HepG2 (cell line): Measurements from ENCODE around the gene PRKAR2B. TPM values are rescaled to one million over a fixed set of nuclear protein-coding genes. Genes with fewer than 3 reads are reported as not detected.

ENCODE experiments used
- ARID3A ChIP-seq: IDR thresholded peaks from 2 replicates; pipeline ENCODE4 v1.6.1; 2012; ENCODE audit warnings: low read depth, low read length, improper control_type of control experiment
- CREB1 ChIP-seq, 2 experiments: fragments of 450-650 bp in 1 of 2; IDR thresholded peaks; 2 replicates each; pipeline ENCODE4 v1.6.1; 2016 to 2017; ENCODE audit warnings: control low read depth in 1 of 2, mild to moderate bottlenecking in 1 of 2, missing compliant biosample characterization in 1 of 2, missing genetic modification characterization in 1 of 2
- CREB3 ChIP-seq: sonication (generic); formaldehyde crosslinking; IDR thresholded peaks from 2 replicates; pipeline ENCODE4 v1.5.0; 2020; ENCODE audit warnings: missing genetic modification reagents
- DDIT3 ChIP-seq: sonication (generic); formaldehyde crosslinking; IDR thresholded peaks from 2 replicates; pipeline ENCODE4 v1.4.0; 2020; ENCODE audit warnings: mild to moderate bottlenecking, missing genetic modification reagents
- ESRRA ChIP-seq: sonication (generic); formaldehyde crosslinking; IDR thresholded peaks from 2 replicates; pipeline ENCODE4 v1.5.1; 2020; ENCODE audit warnings: mild to moderate bottlenecking, low read depth, missing genetic modification reagents
- GTF2F1 ChIP-seq: fragments of 150-350 bp; IDR thresholded peaks from 2 replicates; pipeline ENCODE4 v1.6.1; 2014; ENCODE audit warnings: low read length
- KAT2B ChIP-seq: fragments of 150-350 bp; IDR thresholded peaks from 2 replicates; pipeline ENCODE4 v1.6.1; 2014; ENCODE audit warnings: low read depth, low read length, borderline replicate concordance
- KLF11 ChIP-seq: IDR thresholded peaks from 2 replicates; pipeline ENCODE4 v1.6.1; 2016; ENCODE audit warnings: missing compliant biosample characterization
- MAFK ChIP-seq, 2 experiments: IDR thresholded peaks in 1 of 2; conservative IDR thresholded peaks in 1 of 2; 2 replicates each; pipeline ENCODE4 v1.6.1; 2011; ENCODE audit warnings: improper control_type of control experiment in 2 of 2, low read length in 2 of 2
- MATR3 ChIP-seq: sonication (generic); formaldehyde crosslinking; IDR thresholded peaks from 2 replicates; pipeline ENCODE4 v1.4.0; 2020; ENCODE audit warnings: missing genetic modification reagents
- NCOA1 ChIP-seq: sonication (generic); formaldehyde crosslinking; IDR thresholded peaks from 2 replicates; pipeline ENCODE4 v1.9.0; 2021; ENCODE audit warnings: missing genetic modification reagents
- NPAS2 ChIP-seq: sonication (generic); formaldehyde crosslinking; IDR thresholded peaks from 2 replicates; pipeline ENCODE4 v1.8.0; 2022; ENCODE audit warnings: mild to moderate bottlenecking, missing genetic modification reagents, borderline replicate concordance
- PHB2 ChIP-seq: fragments of 450-650 bp; IDR thresholded peaks from 2 replicates; pipeline ENCODE4 v1.6.1; 2018; ENCODE audit not compliant: partially characterized antibody
- RBAK ChIP-seq: sonication (generic); formaldehyde crosslinking; IDR thresholded peaks from 2 replicates; pipeline ENCODE4 v1.5.1; 2020; ENCODE audit warnings: mild to moderate bottlenecking, missing genetic modification reagents
- RBM39 ChIP-seq: fragments of 200-400 bp; formaldehyde crosslinking; IDR thresholded peaks from one replicate; pipeline ENCODE4 v1.6.1; 2018; ENCODE audit warnings: antibody characterized with exemption, mild to moderate bottlenecking, low read depth, low read length; ENCODE audit not compliant: poor library complexity, severe bottlenecking
- SRF ChIP-seq: IDR thresholded peaks from 2 replicates; pipeline ENCODE4 v1.6.1; 2011; ENCODE audit warnings: mild to moderate bottlenecking, low read depth, low read length, moderate library complexity
- TARDBP ChIP-seq: sonication (generic); formaldehyde crosslinking; IDR thresholded peaks from 2 replicates; pipeline ENCODE4 v1.8.0; 2022; ENCODE audit warnings: mild to moderate bottlenecking, missing genetic modification reagents
- TFAP4 ChIP-seq: sonication (generic); IDR thresholded peaks from 2 replicates; pipeline ENCODE4 v1.6.1; 2016; ENCODE audit warnings: low read depth, borderline replicate concordance
- WIZ ChIP-seq: sonication (generic); formaldehyde crosslinking; IDR thresholded peaks from 2 replicates; pipeline ENCODE4 v1.5.1; 2020; ENCODE audit warnings: mild to moderate bottlenecking, missing genetic modification reagents
- ZBTB38 ChIP-seq: sonication (generic); formaldehyde crosslinking; IDR thresholded peaks from 2 replicates; pipeline ENCODE4 v1.5.1; 2020; ENCODE audit warnings: mild to moderate bottlenecking, missing genetic modification reagents
- ZMYM3 ChIP-seq: sonication (generic); formaldehyde crosslinking; IDR thresholded peaks from 2 replicates; pipeline ENCODE4 v1.5.1; 2020; ENCODE audit warnings: mild to moderate bottlenecking, missing genetic modification reagents
- ZNF17 ChIP-seq: sonication (generic); formaldehyde crosslinking; IDR thresholded peaks from 2 replicates; pipeline ENCODE4 v1.5.0; 2020; ENCODE audit warnings: mild to moderate bottlenecking, missing genetic modification reagents
- ZNF263 ChIP-seq: sonication (generic); formaldehyde crosslinking; IDR thresholded peaks from 2 replicates; pipeline ENCODE4 v1.4.0; 2020; ENCODE audit warnings: missing genetic modification reagents
- ZNF326 ChIP-seq: sonication (generic); formaldehyde crosslinking; IDR thresholded peaks from 2 replicates; pipeline ENCODE4 v1.4.0; 2020; ENCODE audit warnings: missing genetic modification reagents, borderline replicate concordance
- ZNF747 ChIP-seq: sonication (generic); formaldehyde crosslinking; IDR thresholded peaks from 2 replicates; pipeline ENCODE4 v1.8.1; 2023; ENCODE audit warnings: missing genetic modification reagents, mild to moderate bottlenecking, borderline replicate concordance
- ZNF766 ChIP-seq: sonication (generic); formaldehyde crosslinking; IDR thresholded peaks from 2 replicates; pipeline ENCODE4 v1.5.0; 2020; ENCODE audit warnings: missing genetic modification reagents, borderline replicate concordance
- ZNF841 ChIP-seq: sonication (generic); formaldehyde crosslinking; IDR thresholded peaks from 2 replicates; pipeline ENCODE4 v1.8.1; 2023; ENCODE audit warnings: missing genetic modification reagents, borderline replicate concordance
- polyA plus RNA-seq, 8 experiments: library from polyadenylated mRNA; depleted of rRNA in 3 of 8; stranded (reverse) in 7 of 8; unstranded in 1 of 8; fragments of >200 nt; fragmentation: Illumina TruSeq in 4 of 8; extraction: Trizol in 4 of 8; gene quantifications; 2 replicates each; pipeline versions ENCODE4 v1.2.1 to v1.2.3, GENCODE V29; 2011 to 2016; ENCODE audit warnings: low read depth in 4 of 8, missing spikeins in 1 of 8, mixed read lengths in 1 of 8; ENCODE audit not compliant: insufficient read depth in 1 of 8
- total RNA-seq, 5 experiments: library from RNA; depleted of rRNA; stranded (reverse); fragments of >200 nt; fragmentation: Illumina TruSeq; extraction: Trizol; gene quantifications; 2 replicates each; pipeline ENCODE4 v1.2.3, GENCODE V29; 2016; ENCODE audit warnings: low read depth in 1 of 5

PRKAR2B gene
- total and polyA plus RNA-seq, 2 of the 13 experiments (the other 11 are each of a cell fraction or from before 2014, with no cell fraction given): not detected

- TF ChIP-seq TFAP4 (no peak), ZNF766 (CRISPR knock-in tag) (no peak), NCOA1 (CRISPR knock-in tag) (no peak), KLF11 (CRISPR knock-in tag) (no peak), ARID3A (no peak), ZNF17 (CRISPR knock-in tag) (no peak), ZNF263 (CRISPR knock-in tag) (no peak), PHB2 (no peak), TARDBP (CRISPR knock-in tag) (no peak), CREB1 (IDR thresholded peaks at IDR 0.05) (0 out of 2 replicates have a peak, but pooled peaks have one; percentile 14), CREB1 (CRISPR knock-in tag; IDR thresholded peaks at IDR 0.05) (no peak), NPAS2 (CRISPR knock-in tag) (no peak), RBM39 (no peak), ZNF841 (CRISPR knock-in tag) (no peak), WIZ (CRISPR knock-in tag) (no peak), ZNF747 (CRISPR knock-in tag) (no peak), DDIT3 (CRISPR knock-in tag) (no peak), ZBTB38 (CRISPR knock-in tag) (no peak), ESRRA (no peak), CREB3 (CRISPR knock-in tag) (no peak), MAFK (conservative IDR thresholded peaks at IDR 0.05 in 1 of 2, IDR thresholded peaks at IDR 0.05 in 1 of 2; ENCODE audit: low read length in 2 of 2) (0 out of 4 replicates have a peak, but pooled peaks of 1 of the 2 experiments have one; percentile 19), MATR3 (CRISPR knock-in tag) (no peak), KAT2B (no peak), RBAK (CRISPR knock-in tag) (no peak), SRF (no peak), ZNF326 (CRISPR knock-in tag) (no peak), GTF2F1 (no peak), ZMYM3 (CRISPR knock-in tag) (no peak)
These were observed 46.8 kb upstream of the PRKAR2B start (continued) for GRCh38 chr7:106997487-106998271.
